Cardiac muscle cell (in vitro differentiated cells and primary cell): Measurements from ENCODE around the gene LCT. TPM values are rescaled to one million over a fixed set of nuclear protein-coding genes. Genes with fewer than 3 reads are reported as not detected.
A peak's percentile ranks its signal among the peaks of the same experiment; 100 is the strongest.

Source experiments
- DNase-seq, 2 donors: peaks; one replicate each; pipeline versions ENCODE4 v3.0.0 to v3.0.0-alpha.2; 2010 to 2017; ENCODE audit warnings: low read depth in 1 of 2, low spot score in 1 of 2
- H3K27ac ChIP-seq: fragments of 200-600 bp; sonication (generic); 2 replicates; pipeline ENCODE4 v1.5.1; 2016
- H3K27me3 ChIP-seq: fragments of 200-600 bp; sonication (generic); 2 replicates; pipeline ENCODE4 v1.6.0; 2016; ENCODE audit warnings: control low read depth
- H3K36me3 ChIP-seq: fragments of 200-600 bp; sonication (generic); 2 replicates; pipeline ENCODE4 v1.5.1; 2016; ENCODE audit warnings: control low read depth
- H3K4me1 ChIP-seq: fragments of 200-600 bp; sonication (generic); 2 replicates; pipeline ENCODE4 v1.8.1; 2017; ENCODE audit warnings: low read depth, mild to moderate bottlenecking, mixed run types
- H3K4me3 ChIP-seq: fragments of 200-600 bp; sonication (generic); 2 replicates; pipeline ENCODE4 v1.5.1; 2016; ENCODE audit warnings: mild to moderate bottlenecking
- H3K9me3 ChIP-seq: fragments of 200-600 bp; sonication (generic); 2 replicates; pipeline ENCODE4 v1.5.1; 2017; ENCODE audit warnings: low read depth, mild to moderate bottlenecking, control low read depth
- polyA plus RNA-seq: library from polyadenylated mRNA; unstranded; fragments of >200 nt; fragmentation: Nextera tagmentation; extraction: Ambion mirVana; gene quantifications from 2 replicates; pipeline ENCODE4 v1.2.1, GENCODE V29; 2016
- total RNA-seq: library from RNA; depleted of rRNA; stranded (reverse); fragments of >200 nt; gene quantifications from 2 replicates; pipeline ENCODE4 v1.2.3, GENCODE V29; 2016
- TF ChIP-seq, protein P1 (sequence below): IDR thresholded peaks from 2 replicates; pipeline ENCODE4 v1.5.1; 2012; ENCODE audit warnings: low read depth, mild to moderate bottlenecking, low read length

Gene LCT
- total and polyA plus RNA-seq, 2 experiments from 2014 or later = 0.03 TPM; not detected in 1

DNA sequence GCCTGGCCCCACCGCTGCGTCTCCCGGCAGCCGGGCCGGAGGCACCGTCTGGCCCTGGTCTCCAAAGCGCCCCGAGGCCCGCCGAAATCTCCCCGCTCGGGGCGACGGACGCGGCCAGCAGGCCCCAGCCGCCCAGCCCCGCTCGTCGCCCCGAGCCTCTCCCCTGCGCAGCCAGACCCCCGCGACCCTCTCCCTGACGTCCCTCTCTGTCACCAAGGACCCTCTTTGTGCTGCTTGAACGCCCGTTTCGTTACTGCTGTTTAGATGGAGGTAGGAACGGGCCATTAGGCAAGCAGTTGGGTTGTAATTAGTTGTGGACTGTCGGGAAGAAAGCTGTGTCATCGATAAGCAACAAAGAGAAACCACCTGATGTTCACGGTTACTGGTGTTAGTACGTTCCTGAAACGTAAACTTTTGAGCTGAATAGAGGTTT is 94.6 kb downstream of the LCT start:
- DNase-seq = peak; percentile 58 to 65
- TF ChIP-seq, protein P1, sequence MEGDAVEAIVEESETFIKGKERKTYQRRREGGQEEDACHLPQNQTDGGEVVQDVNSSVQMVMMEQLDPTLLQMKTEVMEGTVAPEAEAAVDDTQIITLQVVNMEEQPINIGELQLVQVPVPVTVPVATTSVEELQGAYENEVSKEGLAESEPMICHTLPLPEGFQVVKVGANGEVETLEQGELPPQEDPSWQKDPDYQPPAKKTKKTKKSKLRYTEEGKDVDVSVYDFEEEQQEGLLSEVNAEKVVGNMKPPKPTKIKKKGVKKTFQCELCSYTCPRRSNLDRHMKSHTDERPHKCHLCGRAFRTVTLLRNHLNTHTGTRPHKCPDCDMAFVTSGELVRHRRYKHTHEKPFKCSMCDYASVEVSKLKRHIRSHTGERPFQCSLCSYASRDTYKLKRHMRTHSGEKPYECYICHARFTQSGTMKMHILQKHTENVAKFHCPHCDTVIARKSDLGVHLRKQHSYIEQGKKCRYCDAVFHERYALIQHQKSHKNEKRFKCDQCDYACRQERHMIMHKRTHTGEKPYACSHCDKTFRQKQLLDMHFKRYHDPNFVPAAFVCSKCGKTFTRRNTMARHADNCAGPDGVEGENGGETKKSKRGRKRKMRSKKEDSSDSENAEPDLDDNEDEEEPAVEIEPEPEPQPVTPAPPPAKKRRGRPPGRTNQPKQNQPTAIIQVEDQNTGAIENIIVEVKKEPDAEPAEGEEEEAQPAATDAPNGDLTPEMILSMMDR = no peak
- no peaks in the 10 kb centered on the region for H3K9me3 ChIP-seq
- H3K27me3 ChIP-seq = no peaks in the 10 kb centered on the region
- H3K27ac ChIP-seq = peak overlapping the region; percentile 99
- peaks cover 6% of the 10 kb centered on the region for H3K4me1 ChIP-seq
- H3K4me3 ChIP-seq = peak overlapping the region; percentile 92
- H3K36me3 ChIP-seq = peaks cover under 1% of the 10 kb centered on the region

DNA sequence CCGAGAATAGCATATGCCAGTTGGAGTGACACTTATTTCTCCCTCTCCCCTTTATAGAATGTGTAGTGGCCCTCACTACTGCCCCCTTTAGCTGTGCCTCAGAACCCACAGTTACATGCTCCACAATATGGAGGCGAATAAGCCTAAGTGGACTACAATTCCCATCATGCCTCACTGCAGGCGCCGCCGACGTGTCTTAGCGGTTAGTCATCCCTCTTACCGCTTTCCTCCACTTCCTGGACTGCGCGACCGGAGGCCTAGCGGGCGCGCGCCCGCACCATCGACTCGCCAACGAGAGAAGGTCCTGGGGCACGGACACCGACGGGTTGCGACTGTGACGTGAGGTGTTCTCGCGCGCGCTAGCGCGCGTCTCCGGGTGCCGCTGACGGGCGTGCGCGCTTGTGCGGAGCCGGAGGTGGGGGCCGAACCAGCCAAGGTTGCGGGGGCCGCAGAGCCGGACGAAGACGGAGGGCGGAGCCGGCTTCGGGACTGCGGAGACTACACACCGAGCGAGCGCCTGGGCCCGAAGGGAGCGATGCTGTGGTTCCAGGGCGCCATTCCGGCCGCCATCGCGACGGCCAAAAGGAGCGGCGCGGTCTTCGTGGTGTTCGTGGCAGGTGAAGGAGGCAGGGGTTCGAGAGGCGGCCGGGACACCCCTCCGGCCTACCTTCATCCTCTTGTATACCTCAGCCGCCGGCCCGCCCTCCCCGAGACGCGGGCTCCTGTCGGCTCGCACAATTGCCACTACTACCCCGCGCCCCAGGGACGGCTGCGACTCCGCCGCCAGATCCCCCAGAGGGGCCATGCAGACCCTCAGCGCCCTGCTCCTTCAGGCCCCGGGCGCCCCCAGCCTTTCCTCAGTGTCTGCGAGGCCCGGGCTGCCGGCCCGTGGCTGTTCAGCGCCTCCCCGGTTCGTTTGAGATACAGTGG is 95.3 kb downstream of the LCT start, which contains the start of gene UBXN4:
TSS of gene UBXN4 (plus strand) at position 461 of the 930 bp plus-strand sequence. CDS start at position 536, 75 bp downstream.
- TF ChIP-seq, protein P1 = peak; percentile 58
- Histone ChIP-seq H3K27me3 (no peaks in the 10 kb centered on the region), H3K9me3 (no peaks in the 10 kb centered on the region), H3K4me1 (peaks cover 6% of the 10 kb centered on the region), H3K27ac (peak within 1 kb of the TSS; percentile 99), H3K4me3 (peak within 1 kb of the TSS; percentile 92), H3K36me3 (no peaks in the 10 kb centered on the region)
- peak; percentile 98 to 99 for DNase-seq

DNA sequence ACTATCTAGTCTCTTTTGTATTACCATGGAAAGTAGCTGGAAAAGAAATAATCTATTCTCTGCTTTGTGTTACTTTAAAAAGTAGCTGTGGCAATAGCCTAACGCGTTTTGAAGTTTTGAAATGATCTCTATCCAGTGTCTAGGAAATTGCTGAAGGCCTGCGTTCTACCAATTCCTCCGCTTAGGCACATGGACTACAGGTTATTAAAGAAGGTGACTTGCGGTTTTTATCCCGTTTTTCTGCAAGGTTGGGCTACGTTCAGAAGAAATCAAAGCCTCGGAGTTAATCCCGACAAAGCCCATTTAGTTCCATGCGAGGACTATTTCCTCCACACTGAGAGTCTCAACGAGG is 96.0 kb downstream of the LCT start:
- H3K4me3 ChIP-seq = no peak overlapping the region

DNA sequence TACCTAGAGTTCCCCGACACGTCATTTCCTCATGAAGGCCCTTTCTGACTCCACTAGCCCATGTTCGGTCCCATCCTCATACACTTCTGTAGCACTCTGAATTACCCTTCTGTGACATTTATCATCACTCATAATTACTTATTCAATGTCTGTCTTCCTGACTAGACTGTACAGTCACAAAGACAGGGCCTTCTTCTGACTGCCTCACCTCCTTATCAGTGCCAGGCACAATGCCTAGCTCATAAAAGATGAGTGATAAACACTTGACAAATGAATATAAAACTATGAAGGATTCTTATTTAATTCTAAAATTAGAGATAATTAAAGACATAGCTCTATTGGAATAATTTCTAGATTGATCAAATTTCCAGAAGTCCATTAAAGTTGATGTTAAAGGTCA is 96.8 kb downstream of the LCT start:
- no peak for DNase-seq
- H3K4me1 ChIP-seq = peaks cover 6% of the 10 kb centered on the region
- H3K27ac ChIP-seq = no peak overlapping the region
- H3K36me3 ChIP-seq = no peaks in the 10 kb centered on the region
- H3K27me3 ChIP-seq = no peaks in the 10 kb centered on the region
- TF ChIP-seq, protein P1 = no peak
- no peak overlapping the region for H3K4me3 ChIP-seq
- no peaks in the 10 kb centered on the region for H3K9me3 ChIP-seq

More for the DNA sequence above, 96.0 kb downstream of the LCT start:
- no peaks in the 10 kb centered on the region for H3K9me3 ChIP-seq
- no peak overlapping the region for H3K27ac ChIP-seq
- TF ChIP-seq, protein P1 = no peak
- H3K36me3 ChIP-seq = no peaks in the 10 kb centered on the region
- H3K4me1 ChIP-seq = peaks cover 6% of the 10 kb centered on the region
- DNase-seq = no peak
- H3K27me3 ChIP-seq = no peaks in the 10 kb centered on the region

Other genes starting within 250 kb of the LCT start
- gene UBXN4, start 95.3 kb downstream of the LCT start, total RNA-seq = 31.3 and 35.5 TPM in 2 replicates
- 193 and 211 TPM in 2 replicates for gene UBXN4, start 95.3 kb downstream of the LCT start, polyA plus RNA-seq
- gene MCM6, start 39.3 kb upstream of the LCT start, total RNA-seq = 12.8 and 19.8 TPM in 2 replicates
- gene MCM6, start 39.3 kb upstream of the LCT start, polyA plus RNA-seq = 22.4 and 32.0 TPM in 2 replicates
- gene DARS1, start 148.4 kb upstream of the LCT start, total RNA-seq = 136 and 138 TPM in 2 replicates
- 182 and 216 TPM in 2 replicates for gene DARS1, start 148.4 kb upstream of the LCT start, polyA plus RNA-seq